ENCODE data around the gene ZBTB20.

ZBTB20 gene

GRCh38 chr3:114712728-114713492 is 434.2 kb downstream of the ZBTB20 start:
- H3K4me3 ChIP-seq (ENCODE audit: low read length) = no peak overlapping the region
- no peak for DNase-seq (ENCODE audit: low read depth)
- no peak for TF ChIP-seq CTCF (conservative IDR thresholded peaks at IDR 0.05; ENCODE audit: low read depth, low read length)

DNA sequence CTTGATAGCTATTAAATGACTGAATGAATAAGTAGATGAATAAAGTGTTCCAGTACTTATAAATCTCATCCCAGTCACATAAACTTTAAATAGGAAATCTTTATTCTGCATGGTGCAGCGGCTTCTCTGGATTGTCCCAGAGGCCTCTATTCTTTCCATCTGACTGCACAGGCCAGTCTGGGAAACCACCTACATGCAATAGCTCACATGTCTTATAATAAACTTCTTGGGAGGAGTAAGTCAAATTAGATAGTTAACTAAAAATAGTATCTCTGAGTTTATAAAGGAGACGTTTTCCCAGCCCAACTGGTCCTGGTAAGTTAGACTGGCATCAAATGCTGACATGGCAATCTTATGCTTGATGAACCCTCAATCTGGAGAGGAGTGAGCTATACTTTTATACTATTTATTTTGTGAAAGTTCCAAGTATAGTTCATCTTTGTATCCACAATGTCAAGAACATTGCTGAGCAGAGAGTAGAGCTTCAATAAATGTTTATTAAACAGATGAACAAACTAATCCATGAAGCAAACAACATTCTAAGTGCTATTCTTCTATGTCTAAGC is 435.7 kb downstream of the ZBTB20 start:
- no peak overlapping the region for H3K4me3 ChIP-seq (ENCODE audit: low read length)
- DNase-seq (ENCODE audit: low read depth) = no peak
- TF ChIP-seq CTCF (conservative IDR thresholded peaks at IDR 0.05; ENCODE audit: low read depth, low read length) = no peak

GRCh38 chr3:114709102-114709501 is 438.0 kb downstream of the ZBTB20 start:
- TF ChIP-seq CTCF (conservative IDR thresholded peaks at IDR 0.05; ENCODE audit: low read depth, low read length) = no peak
- DNase-seq (ENCODE audit: low read depth) = no peak
- H3K4me3 ChIP-seq (ENCODE audit: low read length) = no peak overlapping the region

- no peak for TF ChIP-seq CTCF (conservative IDR thresholded peaks at IDR 0.05; ENCODE audit: low read depth, low read length)
- H3K4me3 ChIP-seq (ENCODE audit: low read length) = no peak overlapping the region
- DNase-seq (ENCODE audit: low read depth) = no peak
Observed at GRCh38 chr3:114707252-114707860, 439.7 kb downstream of the ZBTB20 start.

GRCh38 chr3:114706591-114707232 is 440.4 kb downstream of the ZBTB20 start:
- DNase-seq (ENCODE audit: low read depth) = no peak
- H3K4me3 ChIP-seq (ENCODE audit: low read length) = no peak overlapping the region
- no peak for TF ChIP-seq CTCF (conservative IDR thresholded peaks at IDR 0.05; ENCODE audit: low read depth, low read length)

- H3K4me3 ChIP-seq (ENCODE audit: low read length) = no peak overlapping the region
- TF ChIP-seq CTCF (conservative IDR thresholded peaks at IDR 0.05; ENCODE audit: low read depth, low read length) = no peak
- DNase-seq (ENCODE audit: low read depth) = no peak
Observed at GRCh38 chr3:114700637-114701234, 446.4 kb downstream of the ZBTB20 start.
